ENCODE results near the gene IL37. TPM values are rescaled to one million over a fixed set of nuclear protein-coding genes. Genes with fewer than 3 reads are reported as not detected.

IL37 gene
- total RNA-seq, 1 donor from 2014 or later, result not detected

GRCh38 chr2:112923967-112924338, 13.0 kb downstream of the IL37 start:
- DNase-seq (ENCODE audit: low read depth), result no peak
- H3K9me3 Mint-ChIP-seq (ENCODE audit: unreplicated experiment), result peaks cover 5% of the 10 kb centered on the region
- H3K27ac ChIP-seq (ENCODE audit: low read depth, low read length), result no peak overlapping the region
- no peak overlapping the region for H3K4me3 Mint-ChIP-seq (ENCODE audit: unreplicated experiment)
- no peaks in the 10 kb centered on the region for H4K20me1 ChIP-seq (ENCODE audit: insufficient read depth, low read length)
- TF ChIP-seq EZH2 (IDR thresholded peaks at IDR 0.05; ENCODE audit: insufficient read depth, low read length) (no peak), CTCF (IDR thresholded peaks at IDR 0.05; ENCODE audit: insufficient read depth, low read depth, low read length) (no peak)
- no peak overlapping the region for H3K27ac Mint-ChIP-seq (ENCODE audit: unreplicated experiment)
- no peak for FAIRE-seq
- H3K9me3 ChIP-seq (ENCODE audit: insufficient read depth, low read depth, low read length), result no peaks in the 10 kb centered on the region
- H3K4me2 ChIP-seq (ENCODE audit: low read length), result no peak overlapping the region
- H3K9ac ChIP-seq (ENCODE audit: low read length), result no peak overlapping the region
- no peaks in the 10 kb centered on the region for H3K36me3 ChIP-seq (ENCODE audit: insufficient read depth, low read length)
- H3K4me3 ChIP-seq (ENCODE audit: insufficient read depth, low read depth, low read length), result no peak overlapping the region
- peaks cover 5% of the 10 kb centered on the region for H3K4me1 ChIP-seq (ENCODE audit: insufficient read depth, low read length)
- peaks cover 19% of the 10 kb centered on the region for H3K27me3 Mint-ChIP-seq (ENCODE audit: low read depth, unreplicated experiment)
- H3K79me2 ChIP-seq (ENCODE audit: insufficient read depth, low read length), result no peaks in the 10 kb centered on the region
- no peak overlapping the region for H2AFZ ChIP-seq (ENCODE audit: low read depth, low read length)
- H3K36me3 Mint-ChIP-seq (ENCODE audit: low read depth, unreplicated experiment), result peaks cover 3% of the 10 kb centered on the region
- no peaks in the 10 kb centered on the region for H3K27me3 ChIP-seq (ENCODE audit: insufficient read depth, low read length)
- H3K4me1 Mint-ChIP-seq (ENCODE audit: low read depth, unreplicated experiment), result no peaks in the 10 kb centered on the region

- peaks cover 18% of the 10 kb centered on the region for H3K27me3 Mint-ChIP-seq (ENCODE audit: low read depth, unreplicated experiment)
- DNase-seq (ENCODE audit: low read depth) (no peak), FAIRE-seq (no peak)
- H3K9me3 Mint-ChIP-seq (ENCODE audit: unreplicated experiment), result peaks cover 2% of the 10 kb centered on the region
- no peaks in the 10 kb centered on the region for H3K79me2 ChIP-seq (ENCODE audit: insufficient read depth, low read length)
- H3K4me2 ChIP-seq (ENCODE audit: low read length), result no peak overlapping the region
- no peak overlapping the region for H2AFZ ChIP-seq (ENCODE audit: low read depth, low read length)
- peaks cover 3% of the 10 kb centered on the region for H3K36me3 Mint-ChIP-seq (ENCODE audit: low read depth, unreplicated experiment)
- no peak overlapping the region for H3K4me3 ChIP-seq (ENCODE audit: insufficient read depth, low read depth, low read length)
- no peak overlapping the region for H3K27ac ChIP-seq (ENCODE audit: low read depth, low read length)
- no peaks in the 10 kb centered on the region for H4K20me1 ChIP-seq (ENCODE audit: insufficient read depth, low read length)
- no peak overlapping the region for H3K9ac ChIP-seq (ENCODE audit: low read length)
- H3K4me3 Mint-ChIP-seq (ENCODE audit: unreplicated experiment), result no peak overlapping the region
- TF ChIP-seq EZH2 (IDR thresholded peaks at IDR 0.05; ENCODE audit: insufficient read depth, low read length) (no peak), CTCF (IDR thresholded peaks at IDR 0.05; ENCODE audit: insufficient read depth, low read depth, low read length) (no peak)
- no peaks in the 10 kb centered on the region for H3K36me3 ChIP-seq (ENCODE audit: insufficient read depth, low read length)
- H3K27me3 ChIP-seq (ENCODE audit: insufficient read depth, low read length), result no peaks in the 10 kb centered on the region
- no peaks in the 10 kb centered on the region for H3K9me3 ChIP-seq (ENCODE audit: insufficient read depth, low read depth, low read length)
- peaks cover 5% of the 10 kb centered on the region for H3K4me1 ChIP-seq (ENCODE audit: insufficient read depth, low read length)
- no peak overlapping the region for H3K27ac Mint-ChIP-seq (ENCODE audit: unreplicated experiment)
- H3K4me1 Mint-ChIP-seq (ENCODE audit: low read depth, unreplicated experiment), result no peaks in the 10 kb centered on the region
Observed at GRCh38 chr2:112924360-112924759, 13.4 kb downstream of the IL37 start.

GRCh38 chr2:112924821-112925220, 13.9 kb downstream of the IL37 start:
- Histone ChIP-seq H3K9me3 (ENCODE audit: insufficient read depth, low read depth, low read length) (no peaks in the 10 kb centered on the region), H3K36me3 (ENCODE audit: insufficient read depth, low read length) (no peaks in the 10 kb centered on the region), H3K4me3 (ENCODE audit: insufficient read depth, low read depth, low read length) (no peak overlapping the region), H3K4me1 (ENCODE audit: insufficient read depth, low read length) (peaks cover 5% of the 10 kb centered on the region), H4K20me1 (ENCODE audit: insufficient read depth, low read length) (no peaks in the 10 kb centered on the region), H3K27ac (ENCODE audit: low read depth, low read length) (no peak overlapping the region), H3K9ac (ENCODE audit: low read length) (no peak overlapping the region), H3K27me3 (ENCODE audit: insufficient read depth, low read length) (no peaks in the 10 kb centered on the region), H2AFZ (ENCODE audit: low read depth, low read length) (no peak overlapping the region), H3K79me2 (ENCODE audit: insufficient read depth, low read length) (no peaks in the 10 kb centered on the region), H3K4me2 (ENCODE audit: low read length) (no peak overlapping the region)
- FAIRE-seq (no peak), DNase-seq (ENCODE audit: low read depth) (no peak)
- Mint-ChIP-seq H3K36me3 (ENCODE audit: low read depth, unreplicated experiment) (peaks cover 3% of the 10 kb centered on the region), H3K9me3 (ENCODE audit: unreplicated experiment) (peaks cover 1% of the 10 kb centered on the region), H3K27ac (ENCODE audit: unreplicated experiment) (no peak overlapping the region), H3K4me3 (ENCODE audit: unreplicated experiment) (no peak overlapping the region), H3K4me1 (ENCODE audit: low read depth, unreplicated experiment) (no peaks in the 10 kb centered on the region), H3K27me3 (ENCODE audit: low read depth, unreplicated experiment) (peaks cover 18% of the 10 kb centered on the region)
- no peak for TF ChIP-seq CTCF (IDR thresholded peaks at IDR 0.05; ENCODE audit: insufficient read depth, low read depth, low read length)
- TF ChIP-seq EZH2 (IDR thresholded peaks at IDR 0.05; ENCODE audit: insufficient read depth, low read length), result no peak
